ENCODE results near the gene ABCC9. TPM values are rescaled to one million over a fixed set of nuclear protein-coding genes. Genes with fewer than 3 reads are reported as not detected.

ABCC9 gene
- total RNA-seq: not detected

GRCh38 chr12:21940549-21941505, at the start of gene ABCC9:
TSS of gene ABCC9 (minus strand) at chr12:21941426. CDS start at chr12:21936674, 4,752 bp downstream.
- H3K27ac Mint-ChIP-seq: no peak within 1 kb of the TSS
- peak within 1 kb of the TSS; percentile 4 for H3K4me3 Mint-ChIP-seq
- peaks cover 17% of the 10 kb centered on the region for H3K4me1 Mint-ChIP-seq
- no peaks in the 10 kb centered on the region for H3K9me3 Mint-ChIP-seq
- peaks cover 2% of the 10 kb centered on the region for H3K36me3 Mint-ChIP-seq (ENCODE audit: low read depth)
- ChIA-PET POLR2A (no interaction called here), CTCF (no interaction called here)
- H3K27me3 Mint-ChIP-seq: peaks cover 55% of the 10 kb centered on the region
- DNase-seq: no peak

GRCh38 chr12:21989819-21990412, 48.7 kb upstream of the ABCC9 start:
- ChIA-PET CTCF (interaction anchor here (0.6 to 2.8 kb wide), 8 partner anchors 10 to 294 kb away, joined by 3 to 25 read pairs (median 4); no protein-coding TSS in a partner anchor), POLR2A (interaction anchor here (0.8 kb wide), 1 partner anchor 292 kb away, joined by 3 read pairs; no protein-coding TSS in a partner anchor)
- H3K4me1 Mint-ChIP-seq: peaks cover 8% of the 10 kb centered on the region
- peaks cover 4% of the 10 kb centered on the region for H3K27me3 Mint-ChIP-seq
- H3K4me3 Mint-ChIP-seq: no peak overlapping the region
- H3K27ac Mint-ChIP-seq: no peak overlapping the region
- H3K36me3 Mint-ChIP-seq (ENCODE audit: low read depth): no peaks in the 10 kb centered on the region
- H3K9me3 Mint-ChIP-seq: no peaks in the 10 kb centered on the region
- no peak for DNase-seq

DNA sequence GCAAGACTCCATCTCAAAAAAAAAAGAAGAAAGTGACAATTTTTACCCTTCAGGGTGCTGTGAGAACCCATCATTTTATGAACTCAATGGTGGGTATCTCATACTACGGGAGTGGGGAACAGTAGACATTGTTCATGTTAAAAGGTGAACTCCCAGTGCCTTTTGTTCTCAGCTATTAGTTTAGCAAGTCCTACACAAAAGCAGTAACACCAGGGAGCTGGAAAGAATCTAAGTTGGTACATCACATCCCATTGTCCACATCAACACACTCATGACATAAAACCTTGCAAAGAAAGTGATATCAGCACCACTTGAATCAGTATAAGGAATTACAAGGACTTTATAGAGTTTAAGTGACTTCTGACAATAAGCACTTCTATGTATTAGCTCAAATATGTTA, 47.4 kb upstream of the ABCC9 start:
- H3K9me3 Mint-ChIP-seq: no peaks in the 10 kb centered on the region
- no peaks in the 10 kb centered on the region for H3K36me3 Mint-ChIP-seq (ENCODE audit: low read depth)
- H3K4me1 Mint-ChIP-seq: peaks cover 8% of the 10 kb centered on the region
- no peak overlapping the region for H3K4me3 Mint-ChIP-seq
- ChIA-PET POLR2A (no interaction called here), CTCF (interaction anchor here (0.8 to 2.0 kb wide), 2 partner anchors 291 to 292 kb away, joined by 4 read pairs; no protein-coding TSS in a partner anchor)
- peaks cover 4% of the 10 kb centered on the region for H3K27me3 Mint-ChIP-seq
- no peak for DNase-seq
- no peak overlapping the region for H3K27ac Mint-ChIP-seq

DNA sequence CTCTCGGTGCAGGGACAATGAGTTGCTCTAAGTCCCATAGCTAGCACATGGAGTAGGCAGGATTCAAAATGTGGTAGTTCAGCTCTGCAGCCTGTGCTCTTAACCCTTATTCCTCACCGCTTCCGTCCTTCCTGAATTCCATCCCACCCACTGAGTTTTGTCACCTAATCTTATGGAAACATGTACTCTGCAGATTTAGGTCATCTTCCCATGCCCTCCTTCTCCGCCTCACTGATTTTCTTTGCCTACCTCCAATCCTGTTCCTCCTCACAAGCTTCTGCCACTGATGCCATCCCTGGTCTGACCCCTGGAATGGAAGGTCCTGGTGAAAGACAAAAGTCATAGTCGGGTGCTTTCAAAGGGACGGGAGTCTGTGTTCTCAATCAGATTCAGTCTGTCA, 46.5 kb upstream of the ABCC9 start:
- no peaks in the 10 kb centered on the region for H3K36me3 Mint-ChIP-seq (ENCODE audit: low read depth)
- H3K4me1 Mint-ChIP-seq: peaks cover 3% of the 10 kb centered on the region
- H3K4me3 Mint-ChIP-seq: no peak overlapping the region
- no peak for DNase-seq
- H3K27me3 Mint-ChIP-seq: peaks cover 4% of the 10 kb centered on the region
- no peaks in the 10 kb centered on the region for H3K9me3 Mint-ChIP-seq
- ChIA-PET CTCF (no interaction called here), POLR2A (no interaction called here)
- no peak overlapping the region for H3K27ac Mint-ChIP-seq

DNA sequence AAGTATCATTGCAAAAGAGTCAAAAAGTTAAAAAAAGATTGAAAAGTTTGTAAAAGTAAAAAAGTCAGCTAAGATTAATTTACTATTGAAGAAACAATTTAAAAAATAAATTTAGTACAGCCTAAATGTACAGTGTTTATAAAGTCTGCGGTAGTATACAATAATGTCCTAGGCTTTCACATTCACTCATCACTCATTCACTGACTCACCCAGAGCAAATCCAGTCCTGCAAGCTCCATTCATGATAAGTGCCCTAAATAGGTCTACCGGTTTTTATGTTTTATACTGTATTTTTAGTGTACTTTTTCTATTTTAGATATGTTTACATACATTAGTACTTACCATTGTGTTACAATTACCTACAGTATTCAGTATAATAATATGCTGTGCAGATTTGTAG, 43.9 kb upstream of the ABCC9 start:
- H3K4me1 Mint-ChIP-seq: no peaks in the 10 kb centered on the region
- H3K36me3 Mint-ChIP-seq (ENCODE audit: low read depth): no peaks in the 10 kb centered on the region
- no peak overlapping the region for H3K4me3 Mint-ChIP-seq
- H3K27me3 Mint-ChIP-seq: peaks cover 7% of the 10 kb centered on the region
- DNase-seq: no peak
- H3K9me3 Mint-ChIP-seq: no peaks in the 10 kb centered on the region
- no peak overlapping the region for H3K27ac Mint-ChIP-seq
- ChIA-PET CTCF (no interaction called here), POLR2A (no interaction called here)

DNA sequence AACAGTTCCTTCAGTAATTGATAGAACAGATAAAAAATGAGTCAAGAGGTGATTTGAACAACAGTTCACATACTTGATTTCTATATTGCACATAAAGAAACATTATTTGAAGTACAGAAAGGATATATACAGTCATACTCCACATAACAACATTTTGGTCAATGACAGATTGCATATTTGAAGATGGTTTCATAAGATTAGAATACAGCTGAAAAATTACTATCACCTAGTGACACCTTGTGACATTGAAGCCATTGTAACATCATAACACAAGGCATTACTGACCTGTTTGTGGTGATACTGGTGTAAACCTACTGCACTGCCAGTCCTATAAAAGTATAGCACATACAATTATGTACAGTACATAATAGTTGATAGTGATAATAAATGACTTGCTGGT, 43.1 kb upstream of the ABCC9 start:
- Mint-ChIP-seq H3K9me3 (no peaks in the 10 kb centered on the region), H3K36me3 (ENCODE audit: low read depth) (no peaks in the 10 kb centered on the region), H3K4me1 (no peaks in the 10 kb centered on the region), H3K27me3 (peaks cover 9% of the 10 kb centered on the region), H3K27ac (no peak overlapping the region), H3K4me3 (no peak overlapping the region)
- ChIA-PET POLR2A (no interaction called here), CTCF (no interaction called here)
- no peak for DNase-seq

GRCh38 chr12:21983095-21983494, 41.9 kb upstream of the ABCC9 start:
- Mint-ChIP-seq H3K27me3 (peaks cover 12% of the 10 kb centered on the region), H3K36me3 (ENCODE audit: low read depth) (no peaks in the 10 kb centered on the region), H3K9me3 (no peaks in the 10 kb centered on the region), H3K27ac (no peak overlapping the region), H3K4me3 (no peak overlapping the region), H3K4me1 (no peaks in the 10 kb centered on the region)
- ChIA-PET CTCF (no interaction called here), POLR2A (no interaction called here)
- DNase-seq: no peak

- H3K27me3 Mint-ChIP-seq: peaks cover 12% of the 10 kb centered on the region
- H3K27ac Mint-ChIP-seq: no peak overlapping the region
- no peaks in the 10 kb centered on the region for H3K36me3 Mint-ChIP-seq (ENCODE audit: low read depth)
- H3K4me3 Mint-ChIP-seq: no peak overlapping the region
- no peak for DNase-seq
- no peaks in the 10 kb centered on the region for H3K9me3 Mint-ChIP-seq
- CTCF ChIA-PET: interaction anchor here (1.2 to 2.0 kb wide), 2 partner anchors 9 to 38 kb away, joined by 3 to 5 read pairs; no protein-coding TSS in a partner anchor
- POLR2A ChIA-PET: no interaction called here
- no peaks in the 10 kb centered on the region for H3K4me1 Mint-ChIP-seq
These were observed 39.3 kb upstream of the ABCC9 start for GRCh38 chr12:21980544-21980943.

GRCh38 chr12:21975293-21975692, 34.1 kb upstream of the ABCC9 start:
- ChIA-PET POLR2A (no interaction called here), CTCF (no interaction called here)
- Mint-ChIP-seq H3K4me1 (no peaks in the 10 kb centered on the region), H3K36me3 (ENCODE audit: low read depth) (no peaks in the 10 kb centered on the region), H3K4me3 (no peak overlapping the region), H3K27ac (no peak overlapping the region), H3K27me3 (peaks cover 13% of the 10 kb centered on the region), H3K9me3 (no peaks in the 10 kb centered on the region)
- no peak for DNase-seq

DNA sequence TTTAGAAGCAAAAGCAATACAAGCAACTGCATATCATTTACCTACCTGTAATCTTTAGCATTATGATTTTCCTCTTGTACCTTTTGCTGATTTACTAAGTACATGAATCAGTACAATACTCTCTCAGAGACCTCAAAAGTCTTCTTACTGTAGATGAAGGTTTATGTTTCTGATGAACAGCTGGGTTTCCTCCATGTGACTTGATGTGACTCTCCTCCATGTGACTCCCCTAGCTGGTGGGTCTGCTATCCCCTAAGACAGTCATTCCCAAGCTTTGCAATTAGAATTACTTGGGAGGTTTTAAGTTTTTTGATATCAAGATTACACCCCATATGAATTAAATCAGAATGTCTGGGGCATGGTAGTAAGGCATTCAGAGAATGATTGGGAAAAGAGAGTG, 32.0 kb upstream of the ABCC9 start:
- no peak for DNase-seq
- H3K27ac Mint-ChIP-seq: no peak overlapping the region
- H3K4me1 Mint-ChIP-seq: no peaks in the 10 kb centered on the region
- peaks cover 7% of the 10 kb centered on the region for H3K27me3 Mint-ChIP-seq
- CTCF ChIA-PET: no interaction called here
- H3K4me3 Mint-ChIP-seq: no peak overlapping the region
- H3K36me3 Mint-ChIP-seq (ENCODE audit: low read depth): no peaks in the 10 kb centered on the region
- POLR2A ChIA-PET: no interaction called here
- no peaks in the 10 kb centered on the region for H3K9me3 Mint-ChIP-seq

- H3K27ac Mint-ChIP-seq: no peak overlapping the region
- H3K4me1 Mint-ChIP-seq: no peaks in the 10 kb centered on the region
- POLR2A ChIA-PET: no interaction called here
- no peak overlapping the region for H3K4me3 Mint-ChIP-seq
- H3K36me3 Mint-ChIP-seq (ENCODE audit: low read depth): no peaks in the 10 kb centered on the region
- DNase-seq: no peak
- peaks cover 7% of the 10 kb centered on the region for H3K27me3 Mint-ChIP-seq
- CTCF ChIA-PET: no interaction called here
- H3K9me3 Mint-ChIP-seq: no peaks in the 10 kb centered on the region
These were observed 30.8 kb upstream of the ABCC9 start for GRCh38 chr12:21972055-21972454.

GRCh38 chr12:21971344-21971743, 30.1 kb upstream of the ABCC9 start:
- no peak overlapping the region for H3K27ac Mint-ChIP-seq
- H3K9me3 Mint-ChIP-seq: no peaks in the 10 kb centered on the region
- ChIA-PET POLR2A (no interaction called here), CTCF (no interaction called here)
- no peaks in the 10 kb centered on the region for H3K36me3 Mint-ChIP-seq (ENCODE audit: low read depth)
- no peaks in the 10 kb centered on the region for H3K4me1 Mint-ChIP-seq
- peaks cover 5% of the 10 kb centered on the region for H3K27me3 Mint-ChIP-seq
- no peak overlapping the region for H3K4me3 Mint-ChIP-seq
- no peak for DNase-seq

DNA sequence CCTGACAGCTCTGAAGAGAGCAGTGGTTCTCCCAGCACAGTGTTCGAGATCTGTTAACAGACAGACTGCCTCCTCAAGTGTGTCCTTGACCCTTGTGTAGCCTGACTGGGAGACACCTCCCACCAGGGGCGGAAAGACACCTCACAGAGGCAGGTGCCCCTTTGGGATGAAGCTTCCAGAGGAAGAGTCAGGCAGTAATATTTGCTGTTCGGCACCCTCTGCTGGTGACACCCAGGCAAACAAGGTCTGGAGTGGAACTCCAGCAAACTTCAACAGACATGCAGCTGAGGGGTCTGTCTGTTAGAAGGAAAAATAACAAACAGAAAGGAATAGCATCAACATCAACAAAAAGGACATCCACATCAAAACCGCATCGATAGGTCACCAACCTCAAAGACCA, 21.6 kb upstream of the ABCC9 start:
- DNase-seq: no peak
- H3K4me1 Mint-ChIP-seq: no peaks in the 10 kb centered on the region
- no peaks in the 10 kb centered on the region for H3K36me3 Mint-ChIP-seq (ENCODE audit: low read depth)
- H3K4me3 Mint-ChIP-seq: no peak overlapping the region
- H3K9me3 Mint-ChIP-seq: no peaks in the 10 kb centered on the region
- H3K27me3 Mint-ChIP-seq: no peaks in the 10 kb centered on the region
- no peak overlapping the region for H3K27ac Mint-ChIP-seq
- POLR2A ChIA-PET: no interaction called here
- CTCF ChIA-PET: no interaction called here

GRCh38 chr12:21962236-21962635, 21.0 kb upstream of the ABCC9 start:
- Mint-ChIP-seq H3K9me3 (no peaks in the 10 kb centered on the region), H3K27me3 (no peaks in the 10 kb centered on the region), H3K36me3 (ENCODE audit: low read depth) (no peaks in the 10 kb centered on the region), H3K4me1 (no peaks in the 10 kb centered on the region), H3K27ac (no peak overlapping the region), H3K4me3 (no peak overlapping the region)
- CTCF ChIA-PET: no interaction called here
- DNase-seq: no peak
- POLR2A ChIA-PET: no interaction called here
